ENCODE measurements around the gene LPAR2. TPM values are rescaled to one million over a fixed set of nuclear protein-coding genes. Genes with fewer than 3 reads are reported as not detected.
"Not testable (repeated sequence)": the region's sequence is repeated elsewhere in the genome, so short reads cannot be mapped to it uniquely, and the experiment has no call there.

Gene LPAR2
- total and polyA plus RNA-seq, 8 donors, result 9.6 to 28.6 (median 11.4) TPM

DNA sequence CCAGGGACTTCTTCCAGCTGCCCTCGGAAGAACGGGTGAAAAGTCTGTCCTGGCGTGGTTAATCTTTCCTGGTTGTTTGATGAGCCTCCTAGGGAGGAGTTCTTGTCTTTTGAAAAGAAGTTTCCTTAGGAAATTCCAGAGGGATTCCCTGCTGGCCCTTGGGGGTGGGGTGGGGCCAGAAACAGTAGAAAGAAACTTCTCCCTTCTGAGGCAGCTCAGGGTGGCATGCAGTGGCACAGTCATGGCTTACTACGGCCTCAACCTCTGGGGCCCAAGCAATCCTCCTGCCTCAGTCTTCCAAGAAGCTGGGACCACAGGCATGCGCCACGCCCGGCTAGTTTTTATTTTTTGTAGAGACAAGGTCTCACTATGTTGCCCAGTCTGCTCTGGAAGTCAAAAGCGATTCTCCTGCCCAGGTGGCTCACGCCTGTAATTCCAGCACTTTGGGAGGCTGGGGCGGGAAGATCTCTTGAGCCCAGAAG lies 42.1 kb upstream of the LPAR2 start:
- FAIRE-seq, result no peak
- no peak for DNase-seq
- H3K27me3 ChIP-seq, result no peaks in the 10 kb centered on the region
- no peak overlapping the region for H3K27ac ChIP-seq
- ATAC-seq, result no peak
- H3K36me3 ChIP-seq, result no peaks in the 10 kb centered on the region
- H3K9me3 ChIP-seq, result no peaks in the 10 kb centered on the region
- H3K4me1 ChIP-seq, result peaks cover 0 to 7% (median 0%) of the 10 kb centered on the region in 3 donors
- intact Hi-C loops (cut with DNase I), result no loop called here
- H3K4me3 ChIP-seq, result peak overlapping the region in 2 of 4 donors; percentile 93 to 97
- TF ChIP-seq, protein P1, sequence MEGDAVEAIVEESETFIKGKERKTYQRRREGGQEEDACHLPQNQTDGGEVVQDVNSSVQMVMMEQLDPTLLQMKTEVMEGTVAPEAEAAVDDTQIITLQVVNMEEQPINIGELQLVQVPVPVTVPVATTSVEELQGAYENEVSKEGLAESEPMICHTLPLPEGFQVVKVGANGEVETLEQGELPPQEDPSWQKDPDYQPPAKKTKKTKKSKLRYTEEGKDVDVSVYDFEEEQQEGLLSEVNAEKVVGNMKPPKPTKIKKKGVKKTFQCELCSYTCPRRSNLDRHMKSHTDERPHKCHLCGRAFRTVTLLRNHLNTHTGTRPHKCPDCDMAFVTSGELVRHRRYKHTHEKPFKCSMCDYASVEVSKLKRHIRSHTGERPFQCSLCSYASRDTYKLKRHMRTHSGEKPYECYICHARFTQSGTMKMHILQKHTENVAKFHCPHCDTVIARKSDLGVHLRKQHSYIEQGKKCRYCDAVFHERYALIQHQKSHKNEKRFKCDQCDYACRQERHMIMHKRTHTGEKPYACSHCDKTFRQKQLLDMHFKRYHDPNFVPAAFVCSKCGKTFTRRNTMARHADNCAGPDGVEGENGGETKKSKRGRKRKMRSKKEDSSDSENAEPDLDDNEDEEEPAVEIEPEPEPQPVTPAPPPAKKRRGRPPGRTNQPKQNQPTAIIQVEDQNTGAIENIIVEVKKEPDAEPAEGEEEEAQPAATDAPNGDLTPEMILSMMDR (IDR thresholded peaks at IDR 0.05), result no peak
- WGBS, 2 donors, result 74 to 75% methylated on average over 10 of the region's 10 CpGs

DNA sequence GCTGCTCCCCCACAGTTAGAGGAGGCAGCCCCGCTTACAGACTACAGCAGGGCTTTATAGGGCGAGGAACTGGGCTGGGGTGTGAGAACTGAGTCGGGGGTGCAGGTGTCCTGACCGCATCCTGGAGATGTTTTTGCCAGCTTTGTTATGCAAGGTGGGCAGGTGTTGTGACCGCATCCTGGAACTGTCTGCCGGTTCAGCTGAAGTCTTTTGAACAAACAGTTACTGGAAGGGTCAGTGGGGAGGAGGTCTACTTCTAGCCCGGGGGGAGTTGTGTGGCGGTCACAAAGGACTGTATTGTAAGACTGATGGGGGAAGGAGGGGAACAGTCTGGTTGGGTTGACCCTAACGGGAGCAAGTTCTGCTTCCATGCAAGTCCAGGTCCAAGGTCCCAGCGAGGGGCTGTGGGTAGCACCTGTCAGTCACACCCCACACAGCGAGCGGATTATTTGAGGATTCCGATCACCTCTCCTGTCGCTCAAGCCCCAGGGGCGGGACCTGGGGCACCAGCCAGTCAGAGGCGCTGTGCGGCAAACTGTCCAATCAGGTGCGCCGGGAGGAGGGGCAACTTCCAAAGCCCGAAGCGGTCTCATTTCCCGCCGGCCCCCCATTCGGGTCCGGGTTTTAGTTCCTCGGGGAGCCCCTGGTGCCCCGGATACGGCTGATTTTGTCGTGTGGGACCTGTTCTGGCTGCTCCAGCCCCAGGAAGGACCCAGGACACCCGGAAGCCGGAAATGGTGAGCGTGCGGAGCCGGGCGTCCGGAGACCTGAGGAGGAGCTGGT lies 40.4 kb upstream of the LPAR2 start, which contains the start of gene ZNF101:
Gene ZNF101 (plus strand): TSS at position 610 of the 783 bp plus-strand sequence. CDS start 125 bp downstream, at position 735.
- Histone ChIP-seq H3K4me3 (peak within 1 kb of the TSS; percentile 70 to 97 (median 93)), H3K4me1 (peaks cover 0 to 7% (median 0%) of the 10 kb centered on the region in 3 donors), H3K9me3 (no peaks in the 10 kb centered on the region), H3K36me3 (no peaks in the 10 kb centered on the region), H3K27me3 (no peaks in the 10 kb centered on the region), H3K27ac (peak within 1 kb of the TSS; percentile 70 to 85 (median 78))
- intact Hi-C loops (cut with DNase I), result no loop called here
- peak; percentile 88 to 96 (median 90) for DNase-seq
- ATAC-seq, result peak; percentile 72 to 89 (median 83)
- TF ChIP-seq, protein P1 (IDR thresholded peaks at IDR 0.05), result no peak
- WGBS, 2 donors, result 8% methylated on average over 36 of the region's 36 CpGs
- no peak for FAIRE-seq

DNA sequence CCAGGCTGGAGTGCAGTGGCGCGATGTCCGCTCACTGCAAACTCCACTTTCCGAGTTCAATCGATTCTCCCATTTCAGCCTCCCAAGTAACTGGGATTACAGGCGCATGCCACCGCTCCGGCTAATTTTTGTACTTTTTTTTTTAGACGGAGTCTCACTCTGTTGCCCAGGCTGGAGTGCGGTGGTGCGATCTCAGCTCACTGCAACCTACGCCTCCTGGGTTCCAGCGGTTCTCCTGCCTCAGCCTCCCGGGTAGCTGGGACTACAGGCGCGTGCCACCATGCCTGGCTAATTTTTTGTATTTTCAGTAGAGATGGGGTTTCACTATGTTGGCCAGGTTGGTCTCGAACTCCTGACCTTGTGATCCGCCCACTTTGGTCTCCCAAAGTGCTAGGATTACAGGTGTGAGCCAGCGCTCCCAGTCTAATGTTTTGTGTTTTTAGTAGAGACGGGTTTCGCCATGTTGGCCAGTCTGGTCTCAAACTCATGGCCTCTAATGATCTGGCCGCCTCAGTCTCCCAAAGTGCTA lies 37.5 kb upstream of the LPAR2 start:
- H3K27me3 ChIP-seq; FAIRE-seq; H3K27ac ChIP-seq; intact Hi-C loops (cut with DNase I); H3K9me3 ChIP-seq; H3K4me3 ChIP-seq; H3K36me3 ChIP-seq; ATAC-seq: not testable (repeated sequence)
- 96 to 97% methylated on average over 22 of the region's 22 CpGs for WGBS, 2 donors
- peak in 2 of 6 donors; percentile 15 to 30 for DNase-seq
- H3K4me1 ChIP-seq, result peaks cover 0 to 15% (median 7%) of the 10 kb centered on the region in 3 donors

DNA sequence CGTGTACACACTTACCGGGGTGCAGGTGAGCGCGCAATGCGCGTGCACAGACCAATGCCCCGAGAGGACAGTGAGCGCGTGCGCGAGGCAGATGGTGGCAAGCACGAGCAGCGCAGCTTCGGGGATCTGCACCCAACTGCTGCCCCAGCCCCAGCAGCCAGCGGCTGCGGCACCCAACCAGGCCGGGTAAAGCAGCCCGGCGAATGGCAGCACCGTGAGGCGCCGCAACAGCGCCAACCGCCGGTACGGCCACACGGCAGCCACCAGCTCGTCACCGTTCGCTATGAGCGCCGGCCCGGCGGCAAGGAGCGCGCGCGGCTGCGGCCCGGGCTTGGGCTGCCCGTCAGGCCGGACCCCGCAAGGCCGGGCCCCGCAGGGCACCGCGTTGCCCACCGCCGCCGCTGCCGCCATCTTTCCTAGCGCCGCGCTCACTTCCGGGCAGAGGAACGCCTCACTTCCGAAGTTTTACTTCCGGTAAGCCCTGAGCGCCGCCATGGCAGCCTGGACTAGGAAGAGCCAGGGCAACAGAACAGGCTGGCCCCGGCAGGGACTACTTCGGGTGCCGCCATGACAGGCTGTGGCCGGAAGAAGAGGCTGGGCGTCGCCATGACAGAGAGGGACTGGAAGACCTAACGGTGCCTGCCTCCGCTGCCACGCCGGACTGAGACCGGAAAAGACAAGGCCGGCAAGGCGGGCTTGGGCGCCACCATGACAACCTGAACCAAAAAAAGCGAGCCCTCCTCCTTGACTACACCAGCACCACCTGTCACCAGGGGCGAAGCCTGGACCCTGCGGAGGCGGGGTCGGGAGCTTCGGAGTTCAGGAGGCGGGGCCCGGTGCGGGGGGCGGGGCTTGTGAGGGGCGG lies 35.5 kb upstream of the LPAR2 start, which contains the start of gene ATP13A1:
Gene ATP13A1 (minus strand): TSS at position 421 of the 865 bp plus-strand sequence. CDS start 10 bp downstream, at position 411.
- peak; percentile 94 to 99 (median 98) for DNase-seq
- no peaks in the 10 kb centered on the region for H3K9me3 ChIP-seq
- H3K27ac ChIP-seq, result peak within 1 kb of the TSS; percentile 73 to 90 (median 82)
- H3K36me3 ChIP-seq, result peaks cover 0 to 11% (median 5%) of the 10 kb centered on the region in 3 donors
- no peak for FAIRE-seq
- WGBS, 2 donors, result 0 to 1% methylated on average over 66 to 85 of the region's 85 CpGs
- TF ChIP-seq, protein P1 (IDR thresholded peaks at IDR 0.05), result no peak
- no peaks in the 10 kb centered on the region for H3K27me3 ChIP-seq
- peak within 1 kb of the TSS; percentile 97 to 100 (median 99) for H3K4me3 ChIP-seq
- intact Hi-C loops (cut with DNase I), result no loop called here
- peaks cover 0 to 15% (median 0%) of the 10 kb centered on the region in 3 donors for H3K4me1 ChIP-seq
- ATAC-seq, result peak; percentile 92 to 95 (median 93)

DNA sequence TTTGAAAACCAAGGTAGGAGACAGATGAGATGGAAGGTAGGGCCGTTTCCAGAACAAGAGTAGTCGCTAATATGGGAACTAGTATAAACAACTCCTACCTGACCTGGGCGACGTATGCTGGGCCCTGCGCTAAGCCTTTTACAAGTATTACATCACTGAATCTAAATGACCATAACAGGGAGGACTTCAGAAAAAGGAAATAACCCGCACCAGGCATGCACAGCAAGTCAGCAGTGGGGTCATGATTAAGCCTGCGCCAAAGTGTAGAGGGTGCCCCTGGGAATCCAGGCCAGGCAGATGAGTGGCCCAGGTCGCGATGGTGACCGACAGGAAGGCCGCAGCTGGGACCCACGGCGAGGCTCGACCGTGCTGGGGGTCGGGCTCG lies 34.8 kb upstream of the LPAR2 start:
- intact Hi-C loops (cut with DNase I), result no loop called here
- TF ChIP-seq, protein P1 (IDR thresholded peaks at IDR 0.05), result no peak
- FAIRE-seq, result no peak
- H3K27ac ChIP-seq, result peak overlapping the region; percentile 73 to 90 (median 82)
- ATAC-seq, result no peak
- H3K4me3 ChIP-seq, result peak overlapping the region; percentile 97 to 100 (median 99)
- WGBS, 2 donors, result 3 to 4% methylated on average over 17 of the region's 17 CpGs
- H3K27me3 ChIP-seq, result no peaks in the 10 kb centered on the region
- peaks cover 0 to 15% (median 0%) of the 10 kb centered on the region in 3 donors for H3K4me1 ChIP-seq
- DNase-seq, result no peak
- H3K36me3 ChIP-seq, result peaks cover 0 to 15% (median 8%) of the 10 kb centered on the region in 3 donors
- no peaks in the 10 kb centered on the region for H3K9me3 ChIP-seq

Measured in pancreas (tissue), 10 donors.